SK-N-MC (cell line): ENCODE results near the gene FBXO31.

Source experiments
- EZH2 ChIP-seq: fragments of 200-600 bp; sonication (generic); IDR thresholded peaks from one replicate; pipeline ENCODE4 v1.6.1; 2017; ENCODE audit warnings: antibody characterized with exemption
- POLR2AphosphoS5 ChIP-seq: IDR thresholded peaks from 2 replicates; pipeline ENCODE4 v1.6.1; 2012; ENCODE audit warnings: mild to moderate bottlenecking, low read depth, low read length, borderline replicate concordance

- TF ChIP-seq EZH2 (no peak), POLR2AphosphoS5 (no peak)
Observed at GRCh38 chr16:87409781-87410180, 26.2 kb upstream of the FBXO31 start.
